ENCODE results near the gene SNAI1.
"Not testable (repeated sequence)": the region's sequence is repeated elsewhere in the genome, so short reads cannot be mapped to it uniquely, and the experiment has no call there.

SNAI1 gene

DNA sequence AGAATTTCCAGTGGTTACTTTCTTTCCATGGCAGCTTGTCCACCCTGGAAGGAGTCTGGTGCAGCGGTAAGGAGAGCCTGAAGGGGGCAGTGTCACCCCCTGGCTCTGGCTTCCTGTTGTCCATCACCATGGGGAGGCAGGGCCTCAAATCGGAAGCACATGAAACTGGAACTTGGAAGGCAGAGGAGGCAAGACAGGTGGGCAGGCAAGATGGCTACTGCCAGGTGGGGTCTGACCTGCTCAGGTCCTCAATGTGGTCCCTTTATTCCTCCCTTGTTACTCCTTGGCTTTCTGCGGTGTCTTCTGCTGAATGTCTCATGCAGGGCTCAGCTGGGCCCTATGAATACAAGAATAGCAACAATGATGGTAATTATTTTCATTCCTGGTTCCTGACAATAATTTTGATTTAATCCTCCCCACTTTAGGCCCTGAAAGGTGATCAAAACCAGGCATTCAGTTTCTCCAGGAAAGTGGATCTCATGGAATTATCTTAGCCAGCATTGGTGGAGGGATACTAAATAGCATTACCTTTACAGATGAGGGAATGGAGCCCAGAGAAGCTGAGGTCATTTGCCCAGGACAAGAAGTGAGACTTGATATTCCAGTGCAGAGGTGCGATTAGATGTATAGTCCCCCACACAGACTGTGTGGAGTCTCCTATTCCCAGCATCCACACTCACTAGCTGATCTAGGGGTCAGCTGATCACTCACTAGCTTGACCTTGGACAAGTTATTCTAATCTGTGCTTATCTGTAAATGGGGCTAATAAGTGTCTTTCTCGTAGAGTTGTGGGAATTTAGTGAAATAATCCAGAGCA, 17.6 kb upstream of the SNAI1 start:
- DNase-seq: no peak

DNA sequence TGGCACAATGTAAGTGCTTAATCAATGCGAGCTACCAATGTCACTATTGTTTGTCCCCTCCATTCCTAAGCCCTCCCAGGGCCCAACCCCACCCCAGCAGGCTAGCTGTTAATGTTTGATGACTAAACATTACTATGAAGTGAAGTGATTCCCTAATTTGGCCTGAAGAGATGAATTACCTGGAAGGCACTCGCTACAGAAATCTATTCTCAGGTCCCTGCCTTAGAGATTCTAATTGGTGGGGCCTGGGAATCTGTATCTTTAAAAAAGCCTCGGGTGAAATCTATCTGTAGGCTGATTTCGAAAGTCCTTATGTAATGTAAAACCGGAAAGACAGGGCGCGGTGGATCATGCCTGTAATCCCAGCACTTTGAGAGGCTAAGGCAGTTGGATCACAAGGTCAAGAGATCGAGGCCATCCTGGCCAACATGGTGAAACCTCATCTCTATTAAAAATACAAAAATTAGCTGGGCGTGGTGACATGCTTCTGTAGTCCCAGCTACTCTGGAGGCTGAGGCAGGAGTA, 16.9 kb upstream of the SNAI1 start:
- no peak for DNase-seq

DNA sequence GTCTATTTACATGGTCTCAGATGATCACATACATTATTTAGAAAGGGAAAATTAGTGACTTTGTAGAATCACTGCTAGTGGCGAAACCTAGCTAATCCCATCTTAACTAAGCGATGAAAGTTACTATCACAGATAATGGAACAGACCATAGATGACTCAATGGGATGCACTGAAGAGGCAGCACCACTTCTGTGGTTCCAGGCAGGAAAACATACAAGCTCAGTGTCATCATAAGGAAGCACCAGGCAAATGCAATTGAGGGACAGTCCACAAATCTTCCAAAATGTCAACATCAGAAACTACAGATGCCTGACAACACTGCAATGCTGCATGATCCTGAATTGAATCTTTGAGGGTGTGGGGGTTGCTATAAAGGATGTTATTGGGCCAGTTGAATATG, 15.9 kb upstream of the SNAI1 start:
- no peak for DNase-seq

DNA sequence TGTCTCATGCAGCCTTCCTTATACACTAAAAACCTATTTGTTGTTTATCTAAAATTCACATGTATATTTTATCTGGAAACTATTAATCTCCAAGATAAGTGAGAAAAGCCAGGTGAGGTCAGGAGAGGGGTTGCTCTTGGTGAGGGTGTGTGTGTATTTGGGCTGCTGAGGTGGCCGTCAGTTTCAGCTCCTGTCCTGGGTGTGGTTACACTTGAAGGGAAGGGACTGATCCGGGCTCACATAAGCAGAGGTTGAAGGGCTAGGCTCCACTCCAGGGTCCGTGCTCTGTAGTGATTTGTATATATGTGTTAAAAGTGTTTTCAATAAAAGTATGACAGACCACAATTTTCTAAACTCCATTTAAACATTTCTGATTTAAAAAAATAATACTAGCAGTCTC, 13.5 kb upstream of the SNAI1 start:
- no peak for DNase-seq

DNA sequence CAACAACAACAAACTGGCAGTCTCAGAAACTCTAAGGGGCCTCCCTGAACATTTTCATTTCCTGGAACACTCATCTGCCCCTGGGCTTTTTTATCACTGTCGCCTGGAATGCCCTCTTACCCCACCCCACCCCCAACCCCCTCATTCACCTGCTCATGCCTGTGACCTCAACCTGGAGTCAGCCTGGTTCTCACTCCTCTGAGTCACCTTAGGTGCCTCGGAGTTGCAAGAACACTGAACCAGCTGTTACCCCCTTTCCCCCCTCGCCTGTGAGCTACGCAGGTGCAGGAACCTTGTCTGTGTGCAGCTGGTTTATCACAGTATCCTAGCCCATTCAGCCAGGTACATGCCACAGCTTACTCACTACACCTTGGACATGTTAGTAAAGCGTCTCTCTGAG, 12.8 kb upstream of the SNAI1 start:
- no peak for DNase-seq

- no peak for DNase-seq
Measured at GRCh38 chr20:49970498-49970897, 12.3 kb upstream of the SNAI1 start.

DNA sequence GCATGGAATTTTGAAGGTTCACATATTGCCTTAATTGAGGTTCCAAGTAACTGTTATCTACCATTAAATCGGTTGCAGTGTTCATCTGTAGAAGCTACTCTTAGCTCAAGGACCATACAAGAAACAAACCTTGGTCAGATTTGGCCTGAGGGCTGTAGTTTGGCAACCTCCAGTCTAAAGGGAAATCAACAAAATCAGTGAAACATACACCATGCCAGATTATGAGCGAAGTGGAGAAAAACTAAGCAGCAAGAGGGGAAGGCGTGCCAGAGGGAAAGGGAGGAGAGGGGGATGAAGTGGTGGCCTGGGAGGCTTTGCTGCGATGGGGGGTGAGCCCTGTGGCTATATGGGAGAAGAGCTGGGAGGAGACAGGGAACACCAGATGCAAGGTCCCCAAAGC, 8.8 kb upstream of the SNAI1 start:
- DNase-seq: no peak

DNA sequence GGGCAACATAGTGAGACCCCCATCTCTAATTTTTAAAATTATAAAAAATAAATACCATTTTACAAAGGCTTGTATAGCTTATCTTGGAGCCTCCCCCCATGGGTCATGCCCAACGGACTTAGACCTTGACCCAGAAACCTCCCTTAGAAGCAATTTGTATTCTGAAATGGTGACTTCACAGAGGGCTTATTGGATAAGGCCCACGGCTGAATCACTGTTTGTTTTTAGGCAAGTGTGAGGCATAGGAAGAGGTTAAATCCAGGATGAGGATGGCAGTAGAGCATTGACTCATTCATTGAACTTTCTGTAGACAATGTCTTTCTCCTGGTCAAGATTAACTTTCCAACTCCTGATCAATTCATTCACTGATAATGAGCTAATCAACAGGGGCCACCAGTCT, 6.2 kb upstream of the SNAI1 start:
- no peak for DNase-seq

DNA sequence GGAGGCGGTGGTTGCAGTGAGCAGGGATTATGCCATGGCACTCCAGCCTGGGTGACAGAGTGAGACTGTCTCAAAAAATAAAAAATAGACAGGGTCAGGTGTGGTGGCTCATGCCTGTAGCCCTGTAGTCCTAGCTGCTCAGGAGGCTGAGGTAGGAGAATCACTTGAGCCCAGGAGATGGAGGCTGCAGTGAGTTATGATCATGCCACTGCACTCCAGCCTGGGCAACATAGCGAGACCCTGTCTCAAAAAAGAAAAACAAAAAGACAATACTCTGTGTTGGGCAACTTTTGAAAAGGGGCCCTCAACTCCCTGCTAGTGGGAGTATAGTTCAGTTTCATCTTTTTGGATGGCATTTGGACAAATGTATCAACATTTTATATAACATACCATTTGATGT, 5.0 kb upstream of the SNAI1 start:
- not testable (repeated sequence) for DNase-seq

- no peak for DNase-seq
Measured at GRCh38 chr20:49978685-49979029, 4.1 kb upstream of the SNAI1 start.

GRCh38 chr20:49979030-49979832, 3.5 kb upstream of the SNAI1 start:
- DNase-seq: peak; percentile 78

GRCh38 chr20:49980140-49981008, 2.4 kb upstream of the SNAI1 start:
- no peak for DNase-seq

DNA sequence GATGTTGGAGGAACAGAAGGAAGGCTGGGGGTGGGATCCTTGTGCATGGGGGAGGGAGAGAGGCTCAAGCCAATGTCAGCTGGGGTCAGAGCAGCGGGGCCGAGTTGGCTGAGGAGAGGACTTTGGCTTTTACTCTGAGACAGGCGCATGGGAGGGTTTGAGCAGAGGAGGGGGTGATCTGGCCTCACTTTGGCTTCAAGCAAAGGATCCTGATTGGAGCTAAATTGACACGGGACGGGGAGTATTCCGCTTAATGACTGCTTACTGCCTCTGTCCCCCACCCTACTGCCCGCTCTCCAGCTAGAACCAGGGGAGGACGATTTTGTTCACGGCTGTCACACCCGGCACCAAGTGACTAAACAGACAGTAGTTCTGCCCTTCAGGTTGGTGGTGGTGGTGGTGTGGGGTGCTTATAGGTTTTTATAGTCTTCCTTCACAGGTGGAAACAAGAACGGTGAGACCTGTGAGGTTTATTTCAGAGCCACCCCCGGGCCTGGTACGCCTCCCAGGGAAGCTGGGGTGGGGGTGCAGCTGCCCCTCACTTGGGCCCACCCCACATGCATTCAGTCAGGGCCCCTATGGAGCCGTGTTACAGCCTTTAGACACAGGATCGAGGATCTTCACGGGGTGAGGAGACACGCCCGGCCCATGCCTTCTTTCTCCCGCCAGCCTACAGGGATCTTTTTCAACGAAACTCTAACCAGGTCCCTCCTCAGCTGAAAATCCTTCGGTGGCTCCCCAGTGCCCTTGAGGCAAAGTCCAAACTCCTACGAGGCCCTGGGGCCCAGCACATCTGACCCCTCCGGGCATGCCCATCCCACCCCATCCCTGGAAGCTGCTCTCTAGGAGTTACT, 1.3 kb upstream of the SNAI1 start:
- no peak for DNase-seq

DNA sequence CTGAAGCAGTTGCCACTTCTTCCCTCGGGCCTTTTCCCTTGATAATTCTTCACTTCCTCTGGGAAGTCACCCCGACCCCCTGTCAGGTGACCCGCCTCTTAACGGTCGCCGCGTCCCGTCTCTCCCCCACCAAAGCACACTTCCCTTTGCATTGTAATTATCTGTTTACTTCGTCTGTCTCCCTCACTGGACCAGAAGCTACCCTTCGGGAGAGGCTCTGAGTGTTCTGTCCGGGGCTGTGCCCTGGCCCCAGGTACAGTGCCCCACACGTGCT, 771 bp upstream of the SNAI1 start:
- DNase-seq: no peak

GRCh38 chr20:49983123-49983847, 505 bp downstream of the SNAI1 start:
- no peak for DNase-seq

- no peak for DNase-seq
Measured at GRCh38 chr20:49983848-49984408, 1.1 kb downstream of the SNAI1 start.

GRCh38 chr20:49984426-49985153, 1.8 kb downstream of the SNAI1 start:
- DNase-seq: no peak

- DNase-seq: no peak
Measured at GRCh38 chr20:49985157-49985556, 2.4 kb downstream of the SNAI1 start.

GRCh38 chr20:49985617-49986016, 2.8 kb downstream of the SNAI1 start:
- no peak for DNase-seq

DNA sequence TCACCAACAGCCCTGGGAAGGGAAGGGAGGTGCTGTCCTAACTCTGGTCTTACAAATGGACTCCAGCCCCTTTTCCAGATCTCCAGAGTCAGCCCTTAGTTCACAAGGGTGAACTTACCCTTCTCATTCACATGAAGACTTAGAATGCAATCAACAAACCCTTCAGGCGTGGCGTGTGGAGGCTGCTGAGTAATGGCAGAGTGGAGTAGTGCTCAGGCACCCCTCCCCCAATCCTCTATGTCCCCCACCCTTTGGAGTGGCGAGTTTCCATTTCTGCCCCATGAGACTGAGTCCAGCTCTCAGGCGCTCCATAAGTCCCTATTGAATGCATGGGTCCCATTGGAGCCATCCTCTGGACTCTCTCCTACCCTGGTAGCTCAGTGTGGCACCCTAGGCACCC, 3.3 kb downstream of the SNAI1 start:
- no peak for DNase-seq

All from activated T-cell treated with anti-CD3 and anti-CD28 coated beads, Interleukin-2, amount 50 U/mL, for 1 hour (primary cell).